Body of pancreas (tissue), 4 donors: Measurements from ENCODE around the gene CACNA2D3. TPM values are rescaled to one million over a fixed set of nuclear protein-coding genes. Genes with fewer than 3 reads are reported as not detected.

Source experiments
- ATAC-seq: fragments of 150-250 bp; one replicate; pipeline ENCODE4 v1.9.1; 2016
- DNase-seq, 4 donors: peaks; one replicate each; pipeline ENCODE4 v3.0.0-alpha.2; 2019
- H3K27ac ChIP-seq, 4 donors: fragments of 200-600 bp; sonication (generic); 1 replicate in 3 of 4; 2 replicates in 1 of 4; pipeline versions ENCODE4 v1.5.1 to v1.6.1; 2016 to 2019; ENCODE audit warnings: mild to moderate bottlenecking in 1 of 4, mixed read lengths in 1 of 4, moderate library complexity in 1 of 4
- H3K27me3 ChIP-seq, 2 donors: fragments of 200-600 bp; sonication (generic); one replicate each; pipeline ENCODE4 v1.6.0; 2016; ENCODE audit warnings: mild to moderate bottlenecking in 1 of 2
- H3K36me3 ChIP-seq, 2 donors: fragments of 200-600 bp; sonication (generic); replicated peaks in 1 of 2; 2 replicates each; pipeline ENCODE4 v1.5.1; 2016; ENCODE audit warnings: low read depth in 2 of 2; ENCODE audit not compliant: insufficient read depth in 1 of 2
- H3K4me1 ChIP-seq: fragments of 200-600 bp; sonication (generic); one replicate; pipeline ENCODE4 v1.6.0; 2016
- H3K4me3 ChIP-seq, 2 donors: fragments of 200-600 bp; sonication (generic); 1 replicate in 1 of 2; 2 replicates in 1 of 2; pipeline ENCODE4 v1.5.1; 2016 to 2019
- H3K9me3 ChIP-seq, 3 donors: fragments of 200-600 bp; sonication (generic); 1 replicate in 2 of 3; 2 replicates in 1 of 3; pipeline ENCODE4 v1.5.1; 2016
- POLR2A ChIP-seq, 3 donors: fragments of 450-650 bp; IDR thresholded peaks; one replicate each; pipeline ENCODE4 v1.6.1; 2016; ENCODE audit warnings: antibody characterized with exemption in 3 of 3, mild to moderate bottlenecking in 2 of 3
- WGBS, 2 donors: methylation state at CpG; one replicate each; pipeline ENCODE4 v1.1.5; 2017; 5-methylcytosine and 5-hydroxymethylcytosine counted together
- intact Hi-C: fragments of 100-400 bp; cut with DNase I; formaldehyde crosslinking; loops from one replicate; pipeline ENCODE4 v1.15.1; 2023
- total RNA-seq, 2 donors: library from RNA; depleted of rRNA; stranded (reverse); fragments of >200 nt; gene quantifications; one replicate each; pipeline ENCODE4 v1.1.0, GENCODE V29; 2016
- TF ChIP-seq, protein P1 (sequence below), 7 experiments: fragments of 450-650 bp in 4 of 7; fragments of 200-600 bp in 3 of 7; sonication (generic) in 3 of 7; IDR thresholded peaks; one replicate each; pipeline ENCODE4 v1.5.1; 2016 to 2019; ENCODE audit warnings: antibody characterized with exemption in 7 of 7

CACNA2D3 gene
- total RNA-seq, 2 donors from 2014 or later: not detected

DNA sequence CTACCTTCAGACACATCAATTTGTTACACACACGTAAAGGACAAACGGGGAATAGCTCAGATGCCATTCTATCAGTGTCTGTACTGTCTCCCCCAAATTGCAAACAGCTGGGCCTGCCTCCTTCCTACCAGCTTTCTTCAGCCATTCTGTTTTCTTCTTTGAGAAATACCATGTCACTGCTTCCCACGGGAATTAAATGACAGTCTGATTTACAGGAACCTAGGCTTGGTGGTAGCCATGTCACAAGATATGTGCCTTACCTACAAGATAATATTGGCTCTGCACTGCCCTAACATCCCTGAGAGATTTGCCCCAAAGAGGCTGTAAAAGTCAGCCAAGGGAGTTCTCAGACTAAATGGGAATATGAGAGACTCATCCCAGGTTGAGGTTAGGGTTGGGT is 497.2 kb downstream of the CACNA2D3 start:
- H3K36me3 ChIP-seq: no peaks in the 10 kb centered on the region
- ATAC-seq: no peak
- no peak overlapping the region for H3K27ac ChIP-seq
- TF ChIP-seq, protein P1, sequence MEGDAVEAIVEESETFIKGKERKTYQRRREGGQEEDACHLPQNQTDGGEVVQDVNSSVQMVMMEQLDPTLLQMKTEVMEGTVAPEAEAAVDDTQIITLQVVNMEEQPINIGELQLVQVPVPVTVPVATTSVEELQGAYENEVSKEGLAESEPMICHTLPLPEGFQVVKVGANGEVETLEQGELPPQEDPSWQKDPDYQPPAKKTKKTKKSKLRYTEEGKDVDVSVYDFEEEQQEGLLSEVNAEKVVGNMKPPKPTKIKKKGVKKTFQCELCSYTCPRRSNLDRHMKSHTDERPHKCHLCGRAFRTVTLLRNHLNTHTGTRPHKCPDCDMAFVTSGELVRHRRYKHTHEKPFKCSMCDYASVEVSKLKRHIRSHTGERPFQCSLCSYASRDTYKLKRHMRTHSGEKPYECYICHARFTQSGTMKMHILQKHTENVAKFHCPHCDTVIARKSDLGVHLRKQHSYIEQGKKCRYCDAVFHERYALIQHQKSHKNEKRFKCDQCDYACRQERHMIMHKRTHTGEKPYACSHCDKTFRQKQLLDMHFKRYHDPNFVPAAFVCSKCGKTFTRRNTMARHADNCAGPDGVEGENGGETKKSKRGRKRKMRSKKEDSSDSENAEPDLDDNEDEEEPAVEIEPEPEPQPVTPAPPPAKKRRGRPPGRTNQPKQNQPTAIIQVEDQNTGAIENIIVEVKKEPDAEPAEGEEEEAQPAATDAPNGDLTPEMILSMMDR (IDR thresholded peaks at IDR 0.05): no peak
- no peak for TF ChIP-seq POLR2A (IDR thresholded peaks at IDR 0.05)
- DNase-seq: no peak
- H3K4me1 ChIP-seq: no peaks in the 10 kb centered on the region
- H3K4me3 ChIP-seq: no peak overlapping the region
- WGBS, 2 donors: 44 to 61% methylated on average over 3 of the region's 3 CpGs
- H3K9me3 ChIP-seq: no peaks in the 10 kb centered on the region
- H3K27me3 ChIP-seq: peaks cover 0 to 6% of the 10 kb centered on the region in 2 donors
- intact Hi-C loops: no loop called here

DNA sequence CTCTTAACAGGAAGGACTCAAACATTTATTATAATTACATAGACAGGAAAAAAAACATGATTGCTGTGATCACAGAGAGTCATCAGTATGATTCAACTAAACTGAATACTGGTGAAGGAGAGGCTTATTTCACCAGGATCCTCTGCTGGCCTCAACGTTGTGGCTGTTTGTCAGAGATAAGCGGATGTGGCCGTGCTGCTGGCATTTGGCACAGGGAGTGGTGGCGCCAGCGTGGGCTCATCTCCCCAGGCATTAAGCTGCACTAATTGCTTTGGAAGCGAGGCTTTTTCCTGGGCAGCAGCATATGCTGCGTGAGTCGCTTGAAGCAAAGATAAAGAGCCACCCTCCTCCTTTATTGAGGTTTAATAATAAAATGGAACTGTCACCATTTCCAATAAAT is 498.8 kb downstream of the CACNA2D3 start:
- no peaks in the 10 kb centered on the region for H3K4me1 ChIP-seq
- 68 to 70% methylated on average over 8 of the region's 8 CpGs for WGBS, 2 donors
- ATAC-seq (no peak), DNase-seq (no peak)
- no peak overlapping the region for H3K27ac ChIP-seq
- H3K36me3 ChIP-seq: no peaks in the 10 kb centered on the region
- H3K9me3 ChIP-seq: no peaks in the 10 kb centered on the region
- peaks cover 0 to 6% of the 10 kb centered on the region in 2 donors for H3K27me3 ChIP-seq
- intact Hi-C loops: no loop called here
- TF ChIP-seq, protein P1 (IDR thresholded peaks at IDR 0.05): no peak
- TF ChIP-seq POLR2A (IDR thresholded peaks at IDR 0.05): no peak
- H3K4me3 ChIP-seq: no peak overlapping the region

DNA sequence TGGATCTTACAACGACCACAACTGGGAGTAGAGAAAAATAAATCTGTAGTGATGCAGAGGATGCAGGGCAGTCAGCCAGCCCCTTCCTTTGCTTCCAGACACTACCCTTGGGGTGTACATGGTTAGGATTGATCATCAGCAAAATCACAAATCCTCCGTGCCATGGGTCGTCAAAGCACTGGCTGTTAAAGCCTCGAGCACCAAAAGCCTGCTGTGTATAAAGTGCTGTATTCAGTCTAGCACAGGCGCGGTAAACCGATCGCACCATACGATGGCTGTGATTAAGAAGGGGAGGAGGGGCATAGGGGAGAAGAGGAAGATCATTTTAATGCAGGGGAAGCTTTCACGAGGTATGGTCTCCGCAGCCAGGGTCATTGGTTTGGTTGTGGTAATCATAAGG is 500.3 kb downstream of the CACNA2D3 start:
- 70 to 74% methylated on average over 11 of the region's 11 CpGs for WGBS, 2 donors
- no peak for TF ChIP-seq POLR2A (IDR thresholded peaks at IDR 0.05)
- TF ChIP-seq, protein P1 (IDR thresholded peaks at IDR 0.05): no peak
- no peaks in the 10 kb centered on the region for H3K9me3 ChIP-seq
- H3K4me3 ChIP-seq: no peak overlapping the region
- intact Hi-C loops: no loop called here
- DNase-seq (no peak), ATAC-seq (no peak)
- no peaks in the 10 kb centered on the region for H3K4me1 ChIP-seq
- no peak overlapping the region for H3K27ac ChIP-seq
- no peaks in the 10 kb centered on the region for H3K36me3 ChIP-seq
- peaks cover 0 to 6% of the 10 kb centered on the region in 2 donors for H3K27me3 ChIP-seq

DNA sequence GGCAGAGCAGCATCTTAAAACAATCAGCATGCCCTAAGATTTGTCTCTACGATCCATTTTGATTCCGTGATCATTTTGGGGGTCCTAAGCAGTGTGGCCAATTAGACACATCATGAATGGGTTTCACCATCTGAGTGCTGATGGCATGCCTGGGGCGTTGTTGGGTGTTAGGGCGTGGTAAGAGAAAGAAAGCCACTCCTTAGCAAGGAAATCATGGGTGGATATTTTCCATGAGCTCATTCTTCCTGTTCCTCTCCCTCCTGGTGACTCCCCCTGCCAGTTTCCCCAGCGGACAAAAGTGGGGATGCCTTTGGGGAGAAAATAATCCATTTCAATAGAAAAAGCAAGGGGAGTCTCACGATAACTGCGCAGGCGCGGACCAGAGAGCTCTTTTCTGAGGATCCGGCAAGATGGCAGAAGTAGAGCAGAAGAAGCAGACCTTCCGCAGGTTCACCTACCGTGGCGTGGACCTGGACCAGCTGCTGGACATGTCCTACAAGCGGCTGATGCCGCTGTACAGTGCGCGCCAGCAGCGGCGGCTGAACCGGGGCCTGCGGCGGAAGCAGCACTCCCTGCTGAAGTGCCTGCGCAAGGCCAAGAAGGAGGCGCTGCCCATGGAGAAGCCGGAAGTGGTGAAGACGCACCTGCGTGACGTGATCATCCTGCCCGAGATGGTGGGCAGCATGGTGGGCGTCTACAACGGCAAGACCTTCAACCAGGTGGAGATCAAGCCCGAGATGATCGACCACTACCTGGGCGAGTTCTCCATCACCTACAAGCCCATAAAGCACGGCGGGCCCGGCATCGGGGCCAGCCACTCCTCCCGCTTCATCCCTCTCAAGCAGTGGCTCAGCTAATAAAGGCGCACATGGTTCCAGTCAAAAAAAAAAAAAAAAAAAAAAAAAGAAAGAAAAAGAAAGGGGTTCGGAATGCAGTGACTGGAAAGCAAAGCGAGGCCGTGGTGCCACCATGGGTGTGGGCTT is 503.7 kb downstream of the CACNA2D3 start:
- no peak for TF ChIP-seq POLR2A (IDR thresholded peaks at IDR 0.05)
- TF ChIP-seq, protein P1 (IDR thresholded peaks at IDR 0.05): no peak
- no peaks in the 10 kb centered on the region for H3K4me1 ChIP-seq
- WGBS, 2 donors: 88 to 89% methylated on average over 43 of the region's 43 CpGs
- H3K27me3 ChIP-seq: peaks cover 0 to 6% of the 10 kb centered on the region in 2 donors
- no peak overlapping the region for H3K4me3 ChIP-seq
- no peak for ATAC-seq
- intact Hi-C loops: no loop called here
- H3K36me3 ChIP-seq: no peaks in the 10 kb centered on the region
- H3K27ac ChIP-seq: no peak overlapping the region
- no peaks in the 10 kb centered on the region for H3K9me3 ChIP-seq
- DNase-seq: no peak
